Activated CD4-positive, alpha-beta T cell treated with anti-CD3 and anti-CD28 coated beads, Interleukin-2, amount 10 ng/mL, durations not matched to agents 24 days and 14 days (primary cell): ENCODE measurements around the gene PAGR1. TPM values are rescaled to one million over a fixed set of nuclear protein-coding genes. Genes with fewer than 3 reads are reported as not detected.
A peak's percentile ranks its signal among the peaks of the same experiment; 100 is the strongest.

Experiments
- DNase-seq: peaks from one replicate; pipeline ENCODE4 v3.0.0; 2022
- H3K27ac Mint-ChIP-seq: one replicate; pipeline ENCODE4 v1.8.0; 2022; ENCODE audit warnings: mild to moderate bottlenecking, mixed read lengths
- H3K27me3 Mint-ChIP-seq: one replicate; pipeline ENCODE4 v1.8.0; 2022; ENCODE audit warnings: mixed read lengths
- H3K36me3 Mint-ChIP-seq: one replicate; pipeline ENCODE4 v1.8.0; 2022; ENCODE audit warnings: low read depth, mild to moderate bottlenecking, mixed read lengths
- H3K4me1 Mint-ChIP-seq: one replicate; pipeline ENCODE4 v1.8.0; 2021; ENCODE audit warnings: mixed read lengths
- H3K4me3 Mint-ChIP-seq: one replicate; pipeline ENCODE4 v1.8.0; 2022; ENCODE audit warnings: mild to moderate bottlenecking, moderate library complexity, mixed read lengths
- H3K9me3 Mint-ChIP-seq: one replicate; pipeline ENCODE4 v1.8.0; 2021; ENCODE audit warnings: mixed read lengths
- intact Hi-C: fragments of 100-400 bp; cut with micrococcal nuclease; formaldehyde crosslinking; loops from one replicate; pipeline ENCODE4 v1.15.1; 2023
- total RNA-seq: library from RNA; stranded (reverse); gene quantifications from 2 replicates; pipeline ENCODE4 v1.2.3, GENCODE V29; 2022

Gene PAGR1
- total RNA-seq, 1 donor from 2014 or later = 27.0 TPM

- H3K36me3 Mint-ChIP-seq = peaks cover 35% of the 10 kb centered on the region
- no peak overlapping the region for H3K27ac Mint-ChIP-seq
- H3K27me3 Mint-ChIP-seq = peaks cover 6% of the 10 kb centered on the region
- H3K9me3 Mint-ChIP-seq = no peaks in the 10 kb centered on the region
- H3K4me3 Mint-ChIP-seq = peak overlapping the region; percentile 89
- DNase-seq = no peak
- peaks cover 65% of the 10 kb centered on the region for H3K4me1 Mint-ChIP-seq
- intact Hi-C loops = loop anchor here (10.0 kb wide), 1 partner anchor 242 kb away; a partner anchor contains a TSS
These were observed 3.0 kb upstream of the PAGR1 start for GRCh38 chr16:29812754-29813643.

- no peak for DNase-seq
- Mint-ChIP-seq H3K4me3 (peak overlapping the region; percentile 50), H3K27me3 (peaks cover 6% of the 10 kb centered on the region), H3K4me1 (peaks cover 65% of the 10 kb centered on the region), H3K36me3 (peaks cover 33% of the 10 kb centered on the region), H3K9me3 (no peaks in the 10 kb centered on the region), H3K27ac (no peak overlapping the region)
- intact Hi-C loops = loop anchor here (10.0 kb wide), 1 partner anchor 241 kb away; a partner anchor contains a TSS
These were observed 2.0 kb upstream of the PAGR1 start for GRCh38 chr16:29813644-29814562.

GRCh38 chr16:29814592-29814991, 1.4 kb upstream of the PAGR1 start:
- DNase-seq = no peak
- H3K36me3 Mint-ChIP-seq = peaks cover 34% of the 10 kb centered on the region
- peak overlapping the region; percentile 91 for H3K4me3 Mint-ChIP-seq
- intact Hi-C loops = loop anchor here (10.0 kb wide), 1 partner anchor 240 kb away; a partner anchor contains a TSS
- peak overlapping the region; percentile 94 for H3K27ac Mint-ChIP-seq
- H3K4me1 Mint-ChIP-seq = peaks cover 67% of the 10 kb centered on the region
- no peaks in the 10 kb centered on the region for H3K9me3 Mint-ChIP-seq
- peaks cover 6% of the 10 kb centered on the region for H3K27me3 Mint-ChIP-seq

- H3K9me3 Mint-ChIP-seq = no peaks in the 10 kb centered on the region
- peak overlapping the region; percentile 91 for H3K4me3 Mint-ChIP-seq
- peaks cover 35% of the 10 kb centered on the region for H3K36me3 Mint-ChIP-seq
- H3K27me3 Mint-ChIP-seq = peaks cover 6% of the 10 kb centered on the region
- H3K4me1 Mint-ChIP-seq = peaks cover 68% of the 10 kb centered on the region
- intact Hi-C loops = loop anchor here (10.0 kb wide), 1 partner anchor 240 kb away; a partner anchor contains a TSS
- DNase-seq = peak; percentile 73
- peak overlapping the region; percentile 94 for H3K27ac Mint-ChIP-seq
These were observed 775 bp upstream of the PAGR1 start for GRCh38 chr16:29815032-29815721.

GRCh38 chr16:29816694-29817441, 916 bp downstream of the PAGR1 start:
- peak overlapping the region; percentile 94 for H3K27ac Mint-ChIP-seq
- H3K4me1 Mint-ChIP-seq = peaks cover 60% of the 10 kb centered on the region
- intact Hi-C loops = loop anchor here (1.0 to 10.0 kb wide), 7 partner anchors 9 to 238 kb away; partner anchors contain the start of genes CDIPT, KIF22 and TAOK2
- peaks cover 30% of the 10 kb centered on the region for H3K36me3 Mint-ChIP-seq
- DNase-seq = peak; percentile 89
- H3K4me3 Mint-ChIP-seq = peak overlapping the region; percentile 91
- no peaks in the 10 kb centered on the region for H3K9me3 Mint-ChIP-seq
- peaks cover 6% of the 10 kb centered on the region for H3K27me3 Mint-ChIP-seq

GRCh38 chr16:29818082-29818481, 2.1 kb downstream of the PAGR1 start:
- Mint-ChIP-seq H3K4me3 (peak overlapping the region; percentile 99), H3K27ac (peak overlapping the region; percentile 94), H3K27me3 (peaks cover 4% of the 10 kb centered on the region), H3K36me3 (peaks cover 33% of the 10 kb centered on the region), H3K4me1 (peaks cover 63% of the 10 kb centered on the region), H3K9me3 (no peaks in the 10 kb centered on the region)
- DNase-seq = no peak
- intact Hi-C loops = loop anchor here (10.0 kb wide), 1 partner anchor 237 kb away; a partner anchor contains a TSS

- no peak for DNase-seq
- intact Hi-C loops = loop anchor here (10.0 kb wide), 1 partner anchor 235 kb away; a partner anchor contains a TSS
- Mint-ChIP-seq H3K27me3 (peaks cover 2% of the 10 kb centered on the region), H3K4me3 (peak overlapping the region; percentile 99), H3K36me3 (peaks cover 33% of the 10 kb centered on the region), H3K27ac (peak overlapping the region; percentile 91), H3K9me3 (no peaks in the 10 kb centered on the region), H3K4me1 (peaks cover 57% of the 10 kb centered on the region)
These were observed 3.6 kb downstream of the PAGR1 start for GRCh38 chr16:29819506-29819905.

GRCh38 chr16:29820271-29820701, 4.3 kb downstream of the PAGR1 start, which contains the start of gene MVP:
MVP (plus strand) TSS chr16:29820462; CDS start chr16:29830550, 10,088 bp downstream.
- Mint-ChIP-seq H3K27me3 (peaks cover 2% of the 10 kb centered on the region), H3K4me1 (peaks cover 58% of the 10 kb centered on the region), H3K36me3 (peaks cover 37% of the 10 kb centered on the region), H3K9me3 (no peaks in the 10 kb centered on the region), H3K4me3 (peak within 1 kb of the TSS; percentile 99), H3K27ac (peak within 1 kb of the TSS; percentile 91)
- intact Hi-C loops = loop anchor here (1.0 kb wide), 2 partner anchors 9 to 30 kb away; partner anchors contain the start of gene KIF22
- peak; percentile 91 for DNase-seq

GRCh38 chr16:29820730-29821642, 5.0 kb downstream of the PAGR1 start:
- intact Hi-C loops = loop anchor here (1.0 kb wide), 2 partner anchors 10 to 31 kb away; partner anchors contain the start of gene KIF22
- Mint-ChIP-seq H3K9me3 (no peaks in the 10 kb centered on the region), H3K36me3 (peaks cover 39% of the 10 kb centered on the region), H3K27ac (peak overlapping the region; percentile 91), H3K4me3 (peak overlapping the region; percentile 99), H3K27me3 (peaks cover under 1% of the 10 kb centered on the region), H3K4me1 (peaks cover 58% of the 10 kb centered on the region)
- DNase-seq = peak; percentile 85

- H3K4me3 Mint-ChIP-seq = peak overlapping the region; percentile 99
- DNase-seq = no peak
- peaks cover 62% of the 10 kb centered on the region for H3K4me1 Mint-ChIP-seq
- H3K27me3 Mint-ChIP-seq = no peaks in the 10 kb centered on the region
- H3K27ac Mint-ChIP-seq = peak overlapping the region; percentile 91
- intact Hi-C loops = no loop called here
- H3K9me3 Mint-ChIP-seq = no peaks in the 10 kb centered on the region
- peaks cover 39% of the 10 kb centered on the region for H3K36me3 Mint-ChIP-seq
These were observed 5.7 kb downstream of the PAGR1 start for GRCh38 chr16:29821643-29822115.

GRCh38 chr16:29824589-29825144, 8.7 kb downstream of the PAGR1 start:
- Mint-ChIP-seq H3K27ac (peak overlapping the region; percentile 85), H3K4me3 (peak overlapping the region; percentile 69), H3K9me3 (no peaks in the 10 kb centered on the region), H3K4me1 (peaks cover 55% of the 10 kb centered on the region), H3K36me3 (peaks cover 28% of the 10 kb centered on the region), H3K27me3 (no peaks in the 10 kb centered on the region)
- no peak for DNase-seq
- intact Hi-C loops = loop anchor here (5.0 kb wide), 1 partner anchor 77 kb away; the partner anchor contains the start of gene C16orf54
